Kidney tubule cell (primary cell): ENCODE data around the gene TMEM106C.
A peak's percentile ranks its signal among the peaks of the same experiment; 100 is the strongest.

Source experiments
- DNase-seq: peaks from one replicate; pipeline ENCODE4 v3.0.0-alpha.2; 2018; ENCODE audit warnings: low spot score

TMEM106C gene

DNA sequence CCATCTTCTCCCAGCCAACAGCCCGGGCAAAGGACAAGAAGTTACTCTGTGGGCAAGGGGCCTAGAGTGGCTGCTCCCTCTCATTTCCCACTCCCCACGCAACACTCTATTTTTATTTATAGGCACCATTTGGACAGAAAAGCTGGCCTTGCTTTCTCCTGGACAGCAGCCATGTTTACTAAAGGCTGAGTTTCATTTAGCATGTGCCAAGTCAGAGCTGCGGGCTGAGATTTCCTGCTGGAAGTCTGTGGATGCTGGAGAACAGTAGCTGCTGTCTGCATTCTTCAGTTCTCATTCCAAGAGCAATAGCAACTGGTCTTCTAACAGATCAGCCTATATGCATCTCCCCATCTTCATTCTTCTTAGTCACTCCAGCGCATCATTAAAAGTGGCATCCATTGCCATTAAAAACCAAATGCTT is 32.6 kb downstream of the TMEM106C start:
- DNase-seq, result no peak

GRCh38 chr12:47997321-47997720 is 33.9 kb downstream of the TMEM106C start:
- no peak for DNase-seq

GRCh38 chr12:47999816-48000215 is 36.4 kb downstream of the TMEM106C start:
- no peak for DNase-seq

GRCh38 chr12:48000878-48001504 is 37.6 kb downstream of the TMEM106C start:
- peak; percentile 69 for DNase-seq

DNA sequence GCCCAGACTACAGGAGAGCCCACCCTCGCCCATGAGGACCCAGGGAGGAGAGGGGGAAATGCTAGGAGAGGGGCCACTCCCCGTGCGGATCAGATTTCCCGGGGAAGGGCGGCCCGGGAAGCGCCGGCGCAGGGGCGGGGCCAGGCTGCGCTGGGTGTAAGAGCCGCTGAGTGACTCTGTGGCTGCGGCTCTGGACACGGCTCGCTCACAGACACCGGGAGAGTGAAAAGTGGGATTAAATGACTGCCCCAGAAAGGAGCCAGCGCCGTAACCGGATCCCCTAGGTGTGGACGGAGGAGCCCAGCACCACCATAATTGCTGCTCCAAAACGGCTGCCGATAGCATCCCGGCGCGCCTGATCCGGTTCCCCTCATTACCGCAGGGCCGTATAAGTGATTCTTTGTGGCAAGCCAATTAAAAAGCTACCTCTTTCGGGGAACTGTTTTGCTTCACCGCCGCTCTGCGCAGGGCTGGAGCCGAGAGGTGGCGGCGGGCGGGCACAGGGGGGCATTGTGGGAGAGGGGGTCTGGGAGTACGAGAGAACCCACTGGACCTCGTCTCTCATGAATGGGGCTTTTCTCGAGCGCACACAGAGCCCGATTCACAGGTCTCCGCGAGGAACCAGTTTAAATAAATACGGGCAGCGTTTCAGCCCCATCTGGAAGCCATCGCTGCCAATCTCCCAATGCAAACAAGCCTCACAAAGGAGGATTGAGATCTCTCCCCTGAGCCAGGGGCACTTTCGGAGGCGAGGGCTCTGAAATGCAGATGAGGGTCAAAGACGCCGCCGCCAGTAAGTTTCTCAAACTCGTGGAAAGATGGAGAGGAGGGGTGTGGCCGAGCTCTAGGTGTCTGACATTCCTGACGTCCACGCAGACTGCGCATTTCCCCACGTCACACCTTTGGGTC is 38.4 kb downstream of the TMEM106C start:
- peak; percentile 47 for DNase-seq

- DNase-seq, result no peak
These were observed 39.0 kb downstream of the TMEM106C start for GRCh38 chr12:48002414-48002730.

- DNase-seq, result peak; percentile 15
These were observed 39.4 kb downstream of the TMEM106C start for GRCh38 chr12:48002773-48003218.

- DNase-seq, result peak; percentile 1
These were observed 40.0 kb downstream of the TMEM106C start for GRCh38 chr12:48003226-48004052.

DNA sequence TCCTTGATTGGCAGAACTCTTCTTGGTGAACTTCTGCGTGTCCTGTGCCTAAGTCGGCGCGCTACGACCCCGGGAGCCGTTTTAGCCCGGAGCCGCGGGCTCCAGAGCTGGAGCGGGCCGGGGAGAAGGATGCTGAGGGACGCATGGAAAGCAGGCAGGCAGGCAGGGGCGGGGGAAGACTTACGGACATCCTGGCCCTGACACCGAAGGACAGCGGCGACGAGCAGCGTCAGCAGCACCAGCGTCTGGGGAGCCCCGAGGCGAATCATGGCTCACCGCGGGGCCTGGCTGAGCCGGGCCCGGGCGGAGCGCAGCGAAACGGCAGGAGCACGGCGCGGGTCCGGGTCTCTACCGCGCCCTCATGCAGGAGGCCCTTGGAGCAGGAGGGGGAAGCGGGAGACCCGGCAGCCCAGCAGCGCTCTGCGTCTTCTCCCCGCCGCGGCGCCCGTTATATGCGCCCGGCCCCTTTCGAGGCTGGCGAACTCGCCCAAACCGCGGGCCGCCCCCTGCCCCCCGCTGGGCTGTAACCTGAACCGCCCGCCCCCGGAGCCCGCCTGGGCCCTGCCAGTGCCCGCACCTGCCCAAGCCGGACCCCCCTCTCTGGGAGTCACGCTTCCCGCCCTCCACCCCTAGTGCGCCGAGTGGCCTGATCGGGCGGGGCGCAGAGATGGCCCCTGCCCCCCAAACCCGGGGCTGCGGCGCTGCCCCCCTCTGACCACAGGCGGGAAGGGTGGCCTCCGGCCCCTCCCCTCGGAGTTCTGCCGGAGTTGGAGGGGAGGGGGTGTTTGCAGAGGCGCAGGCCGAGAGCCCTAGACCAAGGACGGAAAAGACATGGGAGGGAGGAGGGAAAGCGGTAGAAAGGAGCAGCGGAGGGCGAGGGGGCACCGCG is 40.9 kb downstream of the TMEM106C start, which contains the start of gene COL2A1:
TSS of gene COL2A1 (minus strand) at position 424 of the 889 bp plus-strand sequence. CDS start at position 269, 155 bp downstream.
- peak; percentile 25 for DNase-seq

- no peak for DNase-seq
These were observed 41.8 kb downstream of the TMEM106C start for GRCh38 chr12:48005001-48005749.

- DNase-seq, result no peak
These were observed 42.3 kb downstream of the TMEM106C start for GRCh38 chr12:48005750-48006021.

DNA sequence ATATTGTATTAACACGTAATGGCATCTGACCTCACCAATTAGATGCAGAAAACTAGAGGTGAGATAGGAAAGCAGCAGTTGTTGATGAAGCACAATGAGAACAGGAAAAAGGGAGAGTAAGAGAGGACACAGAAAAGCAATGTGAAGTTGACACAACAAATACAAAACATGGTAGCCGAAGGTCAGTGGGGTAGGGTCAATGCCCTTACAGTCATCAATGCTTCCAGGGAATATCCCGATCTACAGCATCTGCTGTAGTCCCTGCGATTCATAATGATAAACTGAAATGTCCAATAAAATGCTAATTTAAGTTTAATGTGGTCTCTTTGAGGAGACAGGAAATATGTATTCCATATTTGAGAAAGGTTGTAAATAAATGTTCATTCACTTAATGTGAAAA is 43.8 kb downstream of the TMEM106C start:
- DNase-seq, result no peak

- no peak for DNase-seq
These were observed 45.0 kb downstream of the TMEM106C start for GRCh38 chr12:48008349-48008748.

GRCh38 chr12:48008950-48009349 is 45.6 kb downstream of the TMEM106C start:
- DNase-seq, result no peak

- no peak for DNase-seq
These were observed 46.1 kb downstream of the TMEM106C start for GRCh38 chr12:48009471-48009870.

DNA sequence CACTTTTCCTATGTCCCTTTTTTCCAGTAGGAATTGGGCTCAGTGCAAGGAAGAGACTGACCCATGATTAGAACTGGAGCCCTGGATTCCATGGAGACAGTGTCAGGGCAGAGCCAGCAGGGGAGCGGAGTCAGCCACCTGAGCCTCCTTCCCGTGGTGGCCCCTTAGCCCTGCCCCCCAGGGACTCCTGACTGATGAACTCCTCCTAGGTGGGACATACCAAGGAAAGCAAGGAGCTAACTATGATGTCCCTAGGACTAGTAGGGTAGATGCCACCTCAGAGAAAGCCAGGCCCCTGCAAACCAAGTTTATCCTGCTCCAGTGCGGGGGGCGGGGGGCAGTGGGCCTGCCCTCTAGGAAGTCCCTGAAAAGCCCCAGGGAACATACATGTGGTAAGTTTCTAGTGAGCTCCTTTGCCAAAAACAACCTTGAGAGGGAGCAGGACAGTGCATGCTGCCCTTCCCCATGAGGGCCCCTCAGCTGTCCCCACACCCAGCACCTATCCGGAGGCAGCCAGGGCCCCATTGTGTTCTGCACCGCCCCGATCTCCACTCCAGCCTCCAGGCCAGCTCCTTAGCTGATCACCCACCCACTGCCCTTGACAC is 47.1 kb downstream of the TMEM106C start:
- no peak for DNase-seq

GRCh38 chr12:48012070-48012469 is 48.7 kb downstream of the TMEM106C start:
- DNase-seq, result no peak

DNA sequence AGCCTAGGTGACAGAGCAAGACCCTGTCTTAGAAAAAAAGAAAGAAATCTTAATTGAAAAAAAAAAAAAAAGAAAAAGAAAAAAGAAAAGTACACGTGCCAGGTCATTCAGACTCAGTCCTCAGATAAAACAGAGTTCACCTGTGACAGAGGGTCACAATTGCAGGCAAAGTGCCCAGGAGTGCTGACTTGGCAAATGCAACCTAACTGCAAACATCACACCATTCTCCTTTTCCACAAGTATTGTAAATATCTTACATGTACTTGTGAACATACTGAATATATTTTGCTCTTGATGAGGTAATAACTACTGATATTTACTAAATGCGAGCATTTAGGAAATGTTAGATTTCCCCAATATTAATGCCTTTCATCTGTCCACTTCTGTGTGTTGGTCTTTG is 49.9 kb downstream of the TMEM106C start:
- no peak for DNase-seq

- no peak for DNase-seq
These were observed 51.7 kb downstream of the TMEM106C start for GRCh38 chr12:48015129-48015528.

GRCh38 chr12:48015954-48016353 is 52.6 kb downstream of the TMEM106C start:
- DNase-seq, result no peak
